HG03378 (cell line): ENCODE data around the gene BOD1L2.

Experiments
- ATAC-seq: cut with Tn5 transposase; IDR thresholded peaks from one replicate; pipeline ENCODE4 v1.9.1; 2021; ENCODE audit warnings: mild to moderate bottlenecking, moderate library complexity; ENCODE audit not compliant: unreplicated experiment

The BOD1L2 gene

GRCh38 chr18:57149531-57149930 is 2.6 kb downstream of the BOD1L2 start:
- no peak for ATAC-seq

- ATAC-seq = no peak
Measured at GRCh38 chr18:57150081-57150480, 3.2 kb downstream of the BOD1L2 start.

GRCh38 chr18:57150828-57151227 is 3.9 kb downstream of the BOD1L2 start:
- ATAC-seq = no peak

GRCh38 chr18:57154191-57154830 is 7.4 kb downstream of the BOD1L2 start:
- no peak for ATAC-seq

GRCh38 chr18:57164401-57164800 is 17.5 kb downstream of the BOD1L2 start:
- no peak for ATAC-seq

GRCh38 chr18:57167617-57168308 is 20.9 kb downstream of the BOD1L2 start:
- ATAC-seq = no peak

GRCh38 chr18:57171026-57171425 is 24.1 kb downstream of the BOD1L2 start:
- ATAC-seq = no peak

GRCh38 chr18:57175532-57175931 is 28.6 kb downstream of the BOD1L2 start:
- no peak for ATAC-seq

GRCh38 chr18:57185434-57185833 is 38.5 kb downstream of the BOD1L2 start:
- no peak for ATAC-seq

- no peak for ATAC-seq
Measured at GRCh38 chr18:57188851-57189557, 42.1 kb downstream of the BOD1L2 start.

GRCh38 chr18:57190026-57190425 is 43.1 kb downstream of the BOD1L2 start:
- ATAC-seq = no peak

- no peak for ATAC-seq
Measured at GRCh38 chr18:57194070-57194469, 47.2 kb downstream of the BOD1L2 start.

- no peak for ATAC-seq
Measured at GRCh38 chr18:57194622-57195021, 47.7 kb downstream of the BOD1L2 start.

GRCh38 chr18:57195341-57195740 is 48.5 kb downstream of the BOD1L2 start:
- no peak for ATAC-seq

- no peak for ATAC-seq
Measured at GRCh38 chr18:57197261-57197660, 50.4 kb downstream of the BOD1L2 start.

- ATAC-seq = no peak
Measured at GRCh38 chr18:57198073-57198472, 51.2 kb downstream of the BOD1L2 start.
